ENCODE measurements around the gene CBY3.
"Not testable (repeated sequence)": the region's sequence is repeated elsewhere in the genome, so short reads cannot be mapped to it uniquely, and the experiment has no call there.

The CBY3 gene

DNA sequence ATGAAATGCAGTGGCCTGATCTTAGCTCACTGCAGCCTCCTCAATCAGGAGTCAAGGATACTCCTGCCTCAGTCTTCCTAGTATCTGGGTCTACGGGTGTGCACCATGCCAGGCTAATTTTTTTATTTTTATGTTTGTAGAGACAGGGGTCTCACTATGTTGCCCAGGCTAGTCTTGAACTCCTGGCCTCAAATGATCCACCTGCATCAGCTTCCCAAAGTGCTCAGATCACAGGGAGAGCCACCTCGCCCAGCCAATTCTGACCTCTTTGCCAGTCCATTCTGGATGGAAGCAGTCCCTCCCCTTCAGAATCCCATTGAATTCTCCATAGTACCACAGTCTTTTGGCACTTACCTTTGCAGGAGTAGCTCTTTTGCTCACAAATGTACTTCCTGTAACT lies 16.3 kb upstream of the CBY3 start:
- Histone ChIP-seq H3K4me3 (no peak overlapping the region), H3K4me1 (peaks cover 12% of the 10 kb centered on the region), H3K36me3 (replicated peaks) (peaks cover 22% of the 10 kb centered on the region), H3K27me3 (ENCODE audit: low read depth) (no peaks in the 10 kb centered on the region), H3K9me3 (no peaks in the 10 kb centered on the region)
- no peak for DNase-seq (ENCODE audit: low spot score in 2 of 2)
- in situ Hi-C loops (cut with MboI; ENCODE audit: low sequenced_read_pairs): no loop called here

- H3K4me1 ChIP-seq: peaks cover 12% of the 10 kb centered on the region
- no peaks in the 10 kb centered on the region for H3K27me3 ChIP-seq (ENCODE audit: low read depth)
- H3K36me3 ChIP-seq (replicated peaks): peaks cover 22% of the 10 kb centered on the region
- in situ Hi-C loops (cut with MboI; ENCODE audit: low sequenced_read_pairs): no loop called here
- no peak for DNase-seq (ENCODE audit: low spot score in 2 of 2)
- H3K4me3 ChIP-seq: no peak overlapping the region
- H3K9me3 ChIP-seq: no peaks in the 10 kb centered on the region
Observed at GRCh38 chr5:179696603-179697002, 15.8 kb upstream of the CBY3 start.

- Histone ChIP-seq H3K4me3 (no peak overlapping the region), H3K9me3 (no peaks in the 10 kb centered on the region), H3K4me1 (peaks cover 12% of the 10 kb centered on the region), H3K27me3 (ENCODE audit: low read depth) (no peaks in the 10 kb centered on the region), H3K36me3 (replicated peaks) (peaks cover 7% of the 10 kb centered on the region; the same call in 1 of the 2 replicates)
- in situ Hi-C loops (cut with MboI; ENCODE audit: low sequenced_read_pairs): no loop called here
- no peak for DNase-seq (ENCODE audit: low spot score in 2 of 2)
Observed at GRCh38 chr5:179694561-179694960, 13.7 kb upstream of the CBY3 start.

DNA sequence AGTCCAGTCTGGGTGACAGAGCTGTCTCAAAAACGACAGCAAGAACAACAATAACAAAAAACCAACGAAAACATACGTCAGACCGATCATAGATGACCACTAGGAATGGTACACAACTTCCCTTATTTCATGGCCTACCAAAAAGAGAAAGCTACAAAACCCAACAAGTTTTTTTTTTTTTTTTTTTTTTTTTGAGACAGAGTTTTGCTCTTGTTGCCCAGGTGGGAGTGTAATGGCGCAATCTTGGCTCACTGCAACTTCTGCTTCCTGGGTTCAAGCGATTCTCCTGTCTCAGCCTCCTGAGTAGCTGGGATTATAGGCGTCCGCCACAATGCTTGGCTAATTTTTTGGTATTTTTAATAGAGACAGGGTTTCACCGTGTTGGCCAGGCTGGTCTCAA lies 8.4 kb upstream of the CBY3 start:
- H3K4me1 ChIP-seq; in situ Hi-C loops (cut with MboI; ENCODE audit: low sequenced_read_pairs); DNase-seq (ENCODE audit: low spot score in 2 of 2); H3K4me3 ChIP-seq; H3K27me3 ChIP-seq (ENCODE audit: low read depth); H3K9me3 ChIP-seq; H3K36me3 ChIP-seq (replicated peaks): not testable (repeated sequence)

GRCh38 chr5:179680014-179680779 lies 637 bp downstream of the CBY3 start:
- no peaks in the 10 kb centered on the region for H3K9me3 ChIP-seq
- peaks cover 24% of the 10 kb centered on the region for H3K4me1 ChIP-seq
- peaks cover 9% of the 10 kb centered on the region; the same call in 1 of the 2 replicates for H3K36me3 ChIP-seq (replicated peaks)
- DNase-seq (ENCODE audit: low spot score in 2 of 2): no peak
- H3K27me3 ChIP-seq (ENCODE audit: low read depth): no peaks in the 10 kb centered on the region
- no peak overlapping the region for H3K4me3 ChIP-seq
- in situ Hi-C loops (cut with MboI; ENCODE audit: low sequenced_read_pairs): no loop called here

- Histone ChIP-seq H3K9me3 (no peaks in the 10 kb centered on the region), H3K4me3 (peak overlapping the region; percentile 88; the same call in 1 of the 2 replicates), H3K4me1 (peaks cover 26% of the 10 kb centered on the region), H3K36me3 (replicated peaks) (peaks cover 15% of the 10 kb centered on the region; the same call in 1 of the 2 replicates), H3K27me3 (ENCODE audit: low read depth) (no peaks in the 10 kb centered on the region)
- no peak for DNase-seq (ENCODE audit: low spot score in 2 of 2)
- in situ Hi-C loops (cut with MboI; ENCODE audit: low sequenced_read_pairs): no loop called here
Observed at GRCh38 chr5:179679014-179679674, 1.7 kb downstream of the CBY3 start.

DNA sequence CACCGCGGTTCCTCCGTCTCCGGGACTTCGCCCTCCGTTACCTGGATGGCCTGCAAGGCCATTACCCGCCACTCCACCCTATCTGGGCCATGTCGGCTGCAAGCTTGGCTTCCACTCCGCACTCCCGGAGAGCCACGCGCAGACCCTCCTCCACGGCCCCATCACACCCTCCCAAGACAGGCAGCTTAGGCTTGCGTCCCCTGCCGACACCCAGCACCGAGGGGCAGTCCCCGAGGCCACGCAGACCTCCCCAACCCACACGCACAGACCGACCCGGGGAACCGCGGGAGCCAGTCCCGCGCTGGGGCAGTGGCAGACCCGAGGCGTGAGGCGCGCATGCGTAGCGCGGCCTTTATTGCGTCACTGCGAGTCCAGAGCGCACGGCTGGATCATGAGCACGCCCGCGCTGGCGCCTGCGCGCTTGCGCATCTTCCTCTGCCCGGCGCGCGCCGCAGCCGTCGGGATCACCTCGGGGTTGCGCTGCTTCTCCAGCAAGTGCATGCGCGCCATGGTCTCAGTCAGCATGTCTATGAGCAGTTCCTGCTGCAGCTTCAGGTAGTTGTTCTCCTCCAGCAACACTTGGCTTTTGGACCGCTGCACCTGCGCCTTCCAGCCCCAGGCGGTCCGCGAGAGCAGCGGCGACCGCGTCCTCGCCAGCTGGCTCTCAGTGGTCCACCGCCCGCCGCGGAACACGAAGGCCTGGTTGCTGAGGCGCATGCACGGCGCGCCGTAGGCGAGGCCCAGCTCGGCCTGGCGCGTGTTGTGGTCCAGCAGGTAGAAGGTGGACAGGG lies 2.4 kb downstream of the CBY3 start:
- in situ Hi-C loops (cut with MboI; ENCODE audit: low sequenced_read_pairs): no loop called here
- Histone ChIP-seq H3K4me3 (peak overlapping the region; percentile 88), H3K36me3 (replicated peaks) (peaks cover 15% of the 10 kb centered on the region; the same call in 1 of the 2 replicates), H3K27me3 (ENCODE audit: low read depth) (no peaks in the 10 kb centered on the region), H3K4me1 (peaks cover 26% of the 10 kb centered on the region), H3K9me3 (no peaks in the 10 kb centered on the region)
- DNase-seq (ENCODE audit: low spot score in 2 of 2): peak; percentile 89 to 94

DNA sequence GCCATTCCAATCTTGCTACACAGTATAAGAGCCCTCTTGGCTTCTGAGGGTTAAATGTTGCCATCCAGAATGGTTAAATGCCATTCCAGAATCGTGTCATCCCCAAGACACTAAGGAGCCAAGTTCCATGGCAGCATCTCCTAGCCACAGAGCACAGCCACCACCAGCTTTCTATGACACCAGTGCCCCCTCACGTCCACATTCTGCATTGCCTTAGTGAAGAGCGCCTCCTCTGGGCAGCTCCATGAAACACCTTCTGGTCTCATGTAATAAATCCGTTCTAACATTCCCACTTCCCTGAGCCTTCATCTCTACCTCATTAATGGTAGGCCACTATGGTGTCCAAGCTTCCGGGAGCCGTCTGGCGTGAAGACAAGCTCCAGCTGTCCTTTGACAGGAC lies 12.4 kb downstream of the CBY3 start:
- H3K36me3 ChIP-seq (replicated peaks): peaks cover 4% of the 10 kb centered on the region; the same call in 1 of the 2 replicates
- no peaks in the 10 kb centered on the region for H3K9me3 ChIP-seq
- H3K4me3 ChIP-seq: no peak overlapping the region
- H3K27me3 ChIP-seq (ENCODE audit: low read depth): no peaks in the 10 kb centered on the region
- peak; percentile 45 to 80 for DNase-seq (ENCODE audit: low spot score in 2 of 2)
- in situ Hi-C loops (cut with MboI; ENCODE audit: low sequenced_read_pairs): no loop called here
- no peaks in the 10 kb centered on the region for H3K4me1 ChIP-seq

GRCh38 chr5:179661647-179662046 lies 19.2 kb downstream of the CBY3 start:
- H3K36me3 ChIP-seq (replicated peaks); H3K27me3 ChIP-seq (ENCODE audit: low read depth); in situ Hi-C loops (cut with MboI; ENCODE audit: low sequenced_read_pairs); H3K4me1 ChIP-seq; DNase-seq (ENCODE audit: low spot score in 2 of 2); H3K4me3 ChIP-seq; H3K9me3 ChIP-seq: not testable (repeated sequence)

GRCh38 chr5:179658179-179658856 lies 22.5 kb downstream of the CBY3 start:
- H3K9me3 ChIP-seq; H3K4me1 ChIP-seq; H3K36me3 ChIP-seq (replicated peaks); in situ Hi-C loops (cut with MboI; ENCODE audit: low sequenced_read_pairs); H3K27me3 ChIP-seq (ENCODE audit: low read depth): not testable (repeated sequence)
- peak overlapping the region; percentile 45 for H3K4me3 ChIP-seq
- peak in 1 of 2 experiments; percentile 28 for DNase-seq (ENCODE audit: low spot score in 2 of 2)

DNA sequence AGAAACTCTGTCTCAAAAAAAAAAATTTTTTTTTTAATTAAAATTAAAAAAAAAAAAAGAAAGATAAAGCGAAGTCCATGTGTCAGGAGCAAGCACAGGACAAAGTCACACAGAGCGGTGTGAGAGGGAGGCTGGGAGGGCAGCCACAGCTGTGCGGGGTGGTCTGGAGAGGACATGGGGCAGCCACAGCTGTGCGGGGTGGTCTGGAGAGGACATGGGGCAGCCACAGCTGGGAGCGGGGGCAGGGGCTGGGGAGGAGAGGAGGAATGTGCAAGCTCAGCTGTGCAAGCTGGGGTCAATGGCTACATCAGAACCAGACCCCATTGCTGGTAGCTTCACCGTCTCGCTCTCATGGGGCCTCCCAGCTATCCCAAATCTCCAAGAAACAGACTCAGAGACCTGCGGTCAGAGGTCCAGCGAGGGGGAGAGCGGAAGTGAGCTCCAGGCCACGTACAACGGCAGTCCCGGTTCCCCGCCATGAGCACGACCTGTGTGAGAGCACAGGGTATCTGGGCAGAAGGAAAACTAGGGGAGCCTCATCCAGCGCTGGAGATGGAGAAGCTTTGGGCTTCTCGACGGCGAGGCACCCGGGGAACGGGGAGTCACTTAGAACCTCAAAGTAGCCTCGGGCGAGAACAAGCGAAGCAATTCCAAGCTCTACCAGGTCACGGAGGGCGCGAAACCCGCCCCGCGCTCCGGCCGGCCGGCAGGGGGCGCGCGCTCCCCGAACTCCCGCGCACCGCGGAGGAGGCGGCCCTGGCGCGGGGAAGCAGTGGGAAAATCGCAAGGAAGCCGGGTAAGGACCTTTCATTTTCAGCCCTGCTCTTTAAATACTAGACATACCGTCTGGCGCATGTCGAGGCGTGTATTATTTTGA lies 23.3 kb downstream of the CBY3 start:
- H3K27me3 ChIP-seq (ENCODE audit: low read depth); H3K4me1 ChIP-seq; H3K4me3 ChIP-seq; H3K9me3 ChIP-seq; in situ Hi-C loops (cut with MboI; ENCODE audit: low sequenced_read_pairs); DNase-seq (ENCODE audit: low spot score in 2 of 2); H3K36me3 ChIP-seq (replicated peaks): not testable (repeated sequence)

- in situ Hi-C loops (cut with MboI; ENCODE audit: low sequenced_read_pairs); H3K36me3 ChIP-seq (replicated peaks); H3K27me3 ChIP-seq (ENCODE audit: low read depth); H3K9me3 ChIP-seq; DNase-seq (ENCODE audit: low spot score in 2 of 2); H3K4me1 ChIP-seq; H3K4me3 ChIP-seq: not testable (repeated sequence)
Observed at GRCh38 chr5:179653135-179653534, 27.7 kb downstream of the CBY3 start.

GRCh38 chr5:179650245-179650644 lies 30.6 kb downstream of the CBY3 start:
- in situ Hi-C loops (cut with MboI; ENCODE audit: low sequenced_read_pairs); DNase-seq (ENCODE audit: low spot score in 2 of 2); H3K27me3 ChIP-seq (ENCODE audit: low read depth); H3K36me3 ChIP-seq (replicated peaks); H3K4me3 ChIP-seq; H3K4me1 ChIP-seq; H3K9me3 ChIP-seq: not testable (repeated sequence)

All from HAP-1 (cell line).